GM12872 (cell line): ENCODE results near the gene SENP5.

Experiments
- TF ChIP-seq, protein P1 (sequence below): IDR thresholded peaks from 3 replicates; pipeline ENCODE4 v1.5.1; 2011; ENCODE audit warnings: low read depth, mild to moderate bottlenecking, low read length, moderate library complexity; ENCODE audit not compliant: insufficient read depth

Gene SENP5

GRCh38 chr3:196915375-196915774 is 47.7 kb downstream of the SENP5 start:
- TF ChIP-seq, protein P1, sequence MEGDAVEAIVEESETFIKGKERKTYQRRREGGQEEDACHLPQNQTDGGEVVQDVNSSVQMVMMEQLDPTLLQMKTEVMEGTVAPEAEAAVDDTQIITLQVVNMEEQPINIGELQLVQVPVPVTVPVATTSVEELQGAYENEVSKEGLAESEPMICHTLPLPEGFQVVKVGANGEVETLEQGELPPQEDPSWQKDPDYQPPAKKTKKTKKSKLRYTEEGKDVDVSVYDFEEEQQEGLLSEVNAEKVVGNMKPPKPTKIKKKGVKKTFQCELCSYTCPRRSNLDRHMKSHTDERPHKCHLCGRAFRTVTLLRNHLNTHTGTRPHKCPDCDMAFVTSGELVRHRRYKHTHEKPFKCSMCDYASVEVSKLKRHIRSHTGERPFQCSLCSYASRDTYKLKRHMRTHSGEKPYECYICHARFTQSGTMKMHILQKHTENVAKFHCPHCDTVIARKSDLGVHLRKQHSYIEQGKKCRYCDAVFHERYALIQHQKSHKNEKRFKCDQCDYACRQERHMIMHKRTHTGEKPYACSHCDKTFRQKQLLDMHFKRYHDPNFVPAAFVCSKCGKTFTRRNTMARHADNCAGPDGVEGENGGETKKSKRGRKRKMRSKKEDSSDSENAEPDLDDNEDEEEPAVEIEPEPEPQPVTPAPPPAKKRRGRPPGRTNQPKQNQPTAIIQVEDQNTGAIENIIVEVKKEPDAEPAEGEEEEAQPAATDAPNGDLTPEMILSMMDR = no peak

- TF ChIP-seq, protein P1 = no peak
Measured at GRCh38 chr3:196916221-196916620, 48.5 kb downstream of the SENP5 start.

DNA sequence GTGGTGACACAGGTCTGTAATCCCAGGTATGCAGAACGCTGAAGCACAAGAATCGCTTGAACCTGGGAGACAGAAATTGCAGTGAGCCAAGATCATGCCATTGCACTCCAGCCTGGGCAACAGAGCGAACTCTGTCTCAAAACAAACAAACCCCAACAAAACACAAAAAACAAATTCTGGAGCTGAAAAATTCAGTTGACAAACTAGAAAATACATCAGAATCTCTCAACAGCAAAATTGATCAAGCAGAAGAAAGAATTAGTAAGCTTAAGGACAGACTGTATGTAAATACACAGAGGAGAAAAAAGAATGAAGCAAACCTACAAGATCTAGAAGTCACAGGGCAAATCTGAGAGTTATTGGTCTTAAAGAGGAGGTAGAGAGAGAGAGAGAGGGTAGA is 49.3 kb downstream of the SENP5 start:
- TF ChIP-seq, protein P1 = no peak

DNA sequence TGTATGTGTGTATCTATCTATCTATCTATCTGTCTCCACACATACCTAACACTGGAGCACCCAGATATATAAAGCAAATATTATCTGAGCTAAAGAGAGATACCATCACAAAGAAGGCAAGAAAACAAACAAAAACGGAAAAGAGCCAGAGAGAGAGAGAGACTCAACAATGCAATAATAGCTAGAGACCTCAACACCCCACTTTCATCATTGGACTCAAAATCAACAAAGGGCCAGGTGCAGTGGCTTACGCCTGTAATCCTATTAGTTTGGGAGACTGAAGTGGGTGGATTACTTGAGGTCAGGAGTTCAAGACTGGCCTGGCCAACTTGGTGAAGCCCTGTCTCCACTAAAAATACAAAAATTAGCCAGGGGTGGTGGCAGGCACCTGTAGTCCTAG is 51.2 kb downstream of the SENP5 start:
- TF ChIP-seq, protein P1 = no peak

DNA sequence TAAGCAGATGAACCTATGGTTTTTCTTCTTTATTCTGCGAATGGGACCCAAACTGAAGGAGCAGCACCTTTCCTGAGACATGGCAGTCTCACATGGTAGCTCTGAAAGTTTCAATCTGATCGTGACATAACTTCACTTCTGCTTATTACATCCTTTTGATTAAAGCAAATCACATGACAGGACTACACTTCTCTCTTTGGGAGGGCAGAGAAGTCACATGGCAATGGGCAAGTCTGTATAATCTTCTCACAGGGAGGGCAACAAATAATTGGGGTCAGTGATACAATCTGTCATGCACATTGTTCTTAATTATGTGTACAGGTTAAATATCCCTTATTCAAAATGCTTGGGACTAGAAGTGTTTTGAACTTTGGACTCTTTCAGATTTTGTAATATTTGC is 53.0 kb downstream of the SENP5 start:
- TF ChIP-seq, protein P1 = no peak

DNA sequence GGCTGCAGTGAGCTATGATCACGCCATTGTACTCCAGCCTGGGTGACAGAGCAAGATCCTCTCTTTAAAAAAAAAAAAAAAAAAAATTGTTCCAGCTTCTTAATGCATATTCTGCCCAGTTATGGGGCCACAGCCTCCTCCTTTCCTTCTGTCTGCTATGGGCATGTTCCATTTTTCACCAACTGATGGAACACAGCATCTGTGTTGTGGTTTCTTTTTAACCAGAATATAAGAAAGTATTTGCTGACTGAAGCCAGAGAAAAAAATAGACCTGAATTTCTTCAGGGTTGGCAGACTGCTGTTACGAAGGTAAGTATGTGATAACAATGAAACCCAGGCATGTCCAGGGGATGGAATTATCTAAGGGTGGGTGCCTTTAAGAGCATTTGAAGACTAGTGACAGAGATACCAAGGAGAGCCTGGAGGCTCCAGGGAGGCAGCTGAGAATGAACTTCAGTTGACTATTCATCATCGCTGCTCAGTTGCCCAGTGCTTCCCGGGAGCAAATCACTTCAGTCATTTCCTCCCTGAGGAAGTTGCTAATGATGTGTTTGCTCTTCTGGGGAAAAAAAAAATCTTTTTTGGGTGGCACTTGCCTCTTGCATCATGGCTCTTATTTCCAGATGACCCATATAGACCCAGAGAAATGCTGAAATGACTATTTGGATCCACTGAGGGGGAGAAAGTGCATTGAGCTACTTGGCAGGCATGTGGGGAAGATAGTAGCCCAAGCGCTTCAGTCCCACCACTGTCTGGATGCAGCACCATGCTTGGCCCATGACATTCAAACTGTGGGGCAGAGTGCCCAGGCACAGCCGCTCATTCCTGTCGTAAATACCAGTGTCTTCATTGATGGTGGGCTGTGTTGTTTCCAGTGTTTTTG is 60.1 kb downstream of the SENP5 start:
- TF ChIP-seq, protein P1 = no peak

DNA sequence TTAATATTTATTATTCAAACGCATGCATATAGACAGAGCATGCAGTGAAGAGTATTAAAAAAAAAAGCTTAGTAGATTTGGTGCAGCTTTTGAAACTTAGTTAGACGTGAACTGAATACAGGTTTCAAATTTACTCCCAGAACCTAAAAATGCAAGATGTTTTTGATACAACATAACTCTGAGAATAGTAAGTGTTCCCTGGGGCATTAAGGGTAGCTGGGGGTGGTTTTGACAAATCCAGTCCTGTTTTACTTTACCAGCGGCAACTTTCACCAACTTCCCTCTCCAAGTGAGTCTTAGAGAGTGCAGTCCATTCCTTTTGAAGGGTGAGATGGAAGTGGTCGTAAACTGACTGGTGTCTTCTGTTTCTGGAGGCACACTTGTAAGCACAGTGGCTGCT is 63.4 kb downstream of the SENP5 start:
- TF ChIP-seq, protein P1 = no peak
